Kidney (tissue), 14 donors: ENCODE results near the gene USF2. TPM values are rescaled to one million over a fixed set of nuclear protein-coding genes. Genes with fewer than 3 reads are reported as not detected.

Source experiments
- DNase-seq, 5 donors: peaks; one replicate each; pipeline ENCODE4 v3.0.0-alpha.2; 2013 to 2020
- FAIRE-seq: peaks from 2 replicates; lab custom pipeline; 2012; peaks lifted over from hg19 to GRCh38; lab: Jason Lieb, UNC
- H3K27ac ChIP-seq, 2 donors: one replicate each; pipeline ENCODE4 v1.7.0; 2013; ENCODE audit warnings: low read depth in 2 of 2, low read length in 2 of 2, inconsistent platforms in 1 of 2
- H3K27me3 ChIP-seq: one replicate; pipeline ENCODE4 v1.7.1; 2013; ENCODE audit warnings: low read length, inconsistent platforms; ENCODE audit not compliant: control insufficient read depth, insufficient read depth
- H3K36me3 ChIP-seq, 3 donors: one replicate each; pipeline versions ENCODE4 v1.7.0 to v1.7.1; 2013; ENCODE audit warnings: low read length in 3 of 3, control low read depth in 1 of 3, inconsistent platforms in 1 of 3; ENCODE audit not compliant: insufficient read depth in 3 of 3, control insufficient read depth in 2 of 3
- H3K4me1 ChIP-seq, 3 donors: one replicate each; pipeline versions ENCODE4 v1.7.0 to v1.7.1; 2013; ENCODE audit warnings: low read length in 3 of 3, inconsistent platforms in 1 of 3, low read depth in 1 of 3; ENCODE audit not compliant: control insufficient read depth in 2 of 3, insufficient read depth in 2 of 3
- H3K4me3 ChIP-seq, 3 donors: one replicate each; pipeline versions ENCODE4 v1.7.0 to v1.8.1; 2013; ENCODE audit warnings: low read length in 3 of 3, control low read depth in 1 of 3, inconsistent platforms in 1 of 3
- H3K9ac ChIP-seq, 3 donors: one replicate each; pipeline versions ENCODE4 v1.7.0 to v1.7.1; 2013; ENCODE audit warnings: low read length in 3 of 3, control low read depth in 1 of 3, inconsistent platforms in 1 of 3
- H3K9me3 ChIP-seq, 3 donors: one replicate each; pipeline versions ENCODE4 v1.7.0 to v1.7.1; 2013; ENCODE audit warnings: low read length in 3 of 3, control low read depth in 1 of 3, inconsistent platforms in 1 of 3; ENCODE audit not compliant: control insufficient read depth in 2 of 3, insufficient read depth in 1 of 3
- CTCF ChIP-seq: IDR thresholded peaks from 3 replicates; pipeline ENCODE4 v1.5.1; 2012; ENCODE audit warnings: mild to moderate bottlenecking, moderate library complexity, borderline replicate concordance; ENCODE audit not compliant: insufficient read depth; ENCODE audit errors: extremely low read depth
- intact Hi-C: fragments of 100-400 bp; cut with DNase I; formaldehyde crosslinking; loops from one replicate; pipeline ENCODE4 v1.11.1; 2022
- polyA plus RNA-seq: library from polyadenylated mRNA; stranded (reverse); fragments of 350-450 nt; fragmentation: Illumina TruSeq; extraction: RNeasy Lipid Tissue Mini Kit (QIAGEN cat#74804); gene quantifications from one replicate; pipeline ENCODE4 v1.2.3, GENCODE V29; 2014; ENCODE audit warnings: low read depth, low replicate concordance; ENCODE audit not compliant: insufficient read depth
- total RNA-seq: library from RNA; stranded (reverse); fragmentation: NEBNext Ultra II Directional; extraction: Animal tissue kit (Norgen Biotek cat#: 25700); gene quantifications from one replicate; pipeline ENCODE4 v1.2.1, GENCODE V29; 2021
- donor health status: control.
- donor health status: control.
- donor health status: control.
- donor health status: control.
- donor health status: control.
- donor health status: DM: yes; HTN: yes; CAD: no.
- donor health status: Normal renal cell carcinoma (clear cell type).

The USF2 gene
- total and polyA plus RNA-seq, 2 donors from 2014 or later: 82.8 to 118 TPM

- intact Hi-C loops: no loop called here
- TF ChIP-seq CTCF: no peak
- no peak overlapping the region for H3K4me3 ChIP-seq
- DNase-seq (peak in 1 of 5 donors; percentile 38), FAIRE-seq (no peak)
- no peaks in the 10 kb centered on the region for H3K9me3 ChIP-seq
- no peak overlapping the region for H3K9ac ChIP-seq
- peaks cover 0 to 3% (median 2%) of the 10 kb centered on the region in 3 donors for H3K36me3 ChIP-seq
- H3K27me3 ChIP-seq: no peaks in the 10 kb centered on the region
- H3K4me1 ChIP-seq: no peaks in the 10 kb centered on the region
- H3K27ac ChIP-seq: no peak overlapping the region
Observed at GRCh38 chr19:35279374-35279773, 10.6 kb downstream of the USF2 start.

DNA sequence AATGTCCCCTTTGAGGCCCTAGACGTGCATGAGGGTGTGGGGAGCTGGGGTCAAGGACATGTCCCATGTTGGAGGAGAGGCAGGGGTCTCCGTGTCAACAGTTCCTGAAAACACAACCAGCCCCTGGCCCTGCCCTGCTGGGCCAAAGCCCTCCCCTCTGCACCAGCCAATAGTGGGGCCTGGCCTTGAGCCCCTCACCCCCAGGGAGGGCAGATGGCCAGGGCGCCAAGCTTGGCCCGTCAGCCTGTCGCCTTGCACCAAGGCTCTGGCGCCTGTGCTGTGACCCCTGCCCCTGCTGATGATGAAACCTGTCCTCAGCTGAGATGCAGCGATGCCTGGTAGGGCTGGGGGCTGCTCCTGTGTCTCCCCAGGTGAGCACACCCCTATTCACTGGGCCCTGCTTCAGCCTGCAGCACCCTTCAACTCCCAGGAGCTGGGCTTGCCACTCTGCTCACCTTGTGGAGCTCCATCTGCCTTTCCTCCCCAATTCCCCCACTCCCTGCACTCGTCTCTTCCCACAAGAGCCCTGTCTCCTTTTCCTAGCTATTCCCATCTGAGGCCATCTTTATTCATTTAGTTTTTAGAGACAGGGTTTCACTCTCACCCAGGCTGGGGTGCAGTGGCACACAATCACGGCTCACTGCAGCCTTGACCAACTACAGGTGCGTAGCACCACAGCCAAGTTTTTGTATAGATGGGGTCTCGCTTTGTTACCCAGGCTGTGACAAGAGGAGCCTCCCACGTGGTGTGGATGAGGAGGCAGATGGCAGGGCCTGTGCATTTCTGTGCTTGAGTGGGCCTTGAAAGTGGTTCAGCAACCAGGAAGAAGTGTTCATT, 11.4 kb downstream of the USF2 start:
- FAIRE-seq (no peak), DNase-seq (peak in 2 of 5 donors; percentile 55 to 69)
- Histone ChIP-seq H3K4me1 (no peaks in the 10 kb centered on the region), H3K9me3 (no peaks in the 10 kb centered on the region), H3K9ac (no peak overlapping the region), H3K27me3 (no peaks in the 10 kb centered on the region), H3K4me3 (no peak overlapping the region), H3K36me3 (peaks cover 0 to 3% (median 0%) of the 10 kb centered on the region in 3 donors), H3K27ac (no peak overlapping the region)
- intact Hi-C loops: no loop called here
- no peak for TF ChIP-seq CTCF

DNA sequence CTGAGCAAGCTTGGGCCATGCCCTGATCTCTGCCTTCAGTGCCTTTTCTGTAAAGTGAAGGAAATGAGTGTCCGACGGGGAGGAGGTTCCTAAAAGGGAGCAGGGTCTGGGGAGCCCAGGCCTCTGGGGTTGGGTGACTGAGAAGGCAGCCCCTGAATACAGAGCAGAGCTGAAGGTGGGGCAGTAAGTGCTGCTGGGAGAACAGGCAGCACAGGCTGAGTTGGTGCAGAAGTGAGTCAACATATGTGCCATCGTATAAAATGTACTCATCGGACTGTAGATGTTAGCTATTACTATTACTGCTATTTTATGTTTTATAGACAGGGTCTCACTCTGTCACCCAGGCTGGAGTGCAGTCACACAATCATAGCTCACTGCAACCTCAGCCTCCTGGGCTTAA, 12.5 kb downstream of the USF2 start:
- no peak for TF ChIP-seq CTCF
- DNase-seq (peak in 1 of 5 donors; percentile 34), FAIRE-seq (no peak)
- Histone ChIP-seq H3K9me3 (no peaks in the 10 kb centered on the region), H3K27ac (no peak overlapping the region), H3K4me3 (no peak overlapping the region), H3K9ac (no peak overlapping the region), H3K4me1 (no peaks in the 10 kb centered on the region), H3K27me3 (no peaks in the 10 kb centered on the region), H3K36me3 (peaks cover 0 to 2% (median 0%) of the 10 kb centered on the region in 3 donors)
- intact Hi-C loops: no loop called here
